Heart left ventricle (tissue), 16 donors: Measurements from ENCODE around the gene PMVK. TPM values are rescaled to one million over a fixed set of nuclear protein-coding genes. Genes with fewer than 3 reads are reported as not detected.
A peak's percentile ranks its signal among the peaks of the same experiment; 100 is the strongest.

Experiments used
- ATAC-seq, 4 donors: fragments of 200-7000 bp; cut with Tn5 transposase; one replicate each; pipeline ENCODE4 v1.9.1; 2020 to 2022; ENCODE audit warnings: moderate library complexity in 4 of 4, mild to moderate bottlenecking in 3 of 4, moderate number of reproducible peaks in 1 of 4
- DNase-seq, 5 donors: peaks; one replicate each; pipeline ENCODE4 v3.0.0-alpha.2; 2020
- H3K27ac ChIP-seq, 12 donors: fragments of 200-600 bp; sonication (generic) in 4 of 12; one replicate each; pipeline versions ENCODE4 v1.5.0 to v1.8.0; 2016 to 2022; ENCODE audit warnings: mild to moderate bottlenecking in 2 of 12
- H3K27me3 ChIP-seq, 9 donors: fragments of 200-600 bp; sonication (generic) in 2 of 9; one replicate each; pipeline versions ENCODE4 v1.5.1 to v1.8.0; 2016 to 2022; ENCODE audit warnings: mild to moderate bottlenecking in 3 of 9
- H3K36me3 ChIP-seq, 9 donors: fragments of 200-600 bp; sonication (generic) in 2 of 9; one replicate each; pipeline versions ENCODE4 v1.5.0 to v1.8.0; 2018 to 2022; ENCODE audit warnings: mild to moderate bottlenecking in 2 of 9
- H3K4me1 ChIP-seq, 12 donors: fragments of 200-600 bp; sonication (generic) in 4 of 12; one replicate each; pipeline versions ENCODE4 v1.5.0 to v1.8.0; 2016 to 2022; ENCODE audit warnings: mild to moderate bottlenecking in 3 of 12
- H3K4me3 ChIP-seq, 12 donors: fragments of 200-600 bp; sonication (generic) in 4 of 12; one replicate each; pipeline versions ENCODE4 v1.5.0 to v1.8.0; 2017 to 2022; ENCODE audit warnings: mild to moderate bottlenecking in 9 of 12, moderate library complexity in 4 of 12
- H3K9me3 ChIP-seq, 12 donors: fragments of 200-600 bp; sonication (generic) in 4 of 12; one replicate each; pipeline versions ENCODE4 v1.5.0 to v1.8.0; 2016 to 2022; ENCODE audit warnings: mild to moderate bottlenecking in 1 of 12
- CTCF ChIP-seq, 12 donors: fragments of 200-600 bp; sonication (generic) in 4 of 12; IDR thresholded peaks; one replicate each; pipeline versions ENCODE4 v1.5.0 to v1.8.0; 2018 to 2022; ENCODE audit warnings: antibody characterized with exemption in 12 of 12, mild to moderate bottlenecking in 5 of 12
- POLR2A ChIP-seq, 2 donors: fragments of 450-650 bp; IDR thresholded peaks; one replicate each; pipeline ENCODE4 v1.6.1; 2017; ENCODE audit warnings: antibody characterized with exemption in 2 of 2, mild to moderate bottlenecking in 2 of 2, moderate library complexity in 2 of 2
- WGBS, 4 donors: extraction: QIAGEN DNeasy Blood & Tissue Kit in 2 of 4; methylation state at CpG; one replicate each; pipeline versions ENCODE4 v1.1.5 to v1.1.7; 2013 to 2018; 5-methylcytosine and 5-hydroxymethylcytosine counted together
- intact Hi-C, 10 donors: fragments of 100-400 bp; cut with DNase I; formaldehyde crosslinking; loops; one replicate each; pipeline versions ENCODE4 v1.11.1 to v1.14.2; 2022
- polyA plus RNA-seq, 2 donors: library from polyadenylated mRNA; stranded (reverse); fragments of 200-250 nt; gene quantifications; one replicate each; pipeline ENCODE4 v1.2.3, GENCODE V29; 2013
- total RNA-seq, 9 donors: library from RNA; depleted of rRNA in 2 of 9; stranded (reverse); fragments of >200 nt in 2 of 9; fragmentation: NEBNext Ultra II Directional in 3 of 9; extraction: Animal tissue kit (Norgen Biotek cat#: 25700) in 3 of 9; gene quantifications; one replicate each; pipeline versions ENCODE4 v1.1.0 to v1.2.4, GENCODE V29; 2016 to 2023
- donor health status: ischemic (EF 13 %, LVEDD 7.1; RV severe dilation, severe dysfunction).
- donor health status: healthy with polysubstance abuse.
- donor health status: DM: no; HTN: yes; CAD: no.
- donor health status: DM: no; HTN: no; CAD: no.
- donor health status: ischemic (EF 25% LVEDD 6.9; RV normal size, moderate dysfunction).
- donor health status: ischemic (EF 25% LVEDD 5.7; RV mildly dilated, moderate dysfunction).
- donor health status: healthy.
- donor health status: DM: yes; HTN: yes; CAD: no.
- donor health status: ischemic (EF 35%, LVEDD 5.7; RV mildly dilated, moderate dysfunction).
- donor health status: nonischemic (EF 11% LVEDD 7.7; RV severe dilation, severe dysfunction).
- donor health status: DM: yes; HTN: yes; CAD: no.
- donor health status: PGD.
- donor health status: ischemic (EF 29% LVEDD 5.4; RV normal size, mild dysfunction).
- donor health status: nonischemic (EF 23%, LVEDD 6.1; RV moderate dilation, normal function).

The PMVK gene
- total and polyA plus RNA-seq, 11 donors = 12.8 to 52.1 (median 39.1) TPM

GRCh38 chr1:154895798-154896197 is 40.7 kb downstream of the PMVK start:
- no peaks in the 10 kb centered on the region for H3K36me3 ChIP-seq
- TF ChIP-seq POLR2A (IDR thresholded peaks at IDR 0.05) (no peak), CTCF (IDR thresholded peaks at IDR 0.05) (no peak)
- DNase-seq = no peak
- no peaks in the 10 kb centered on the region for H3K27me3 ChIP-seq
- H3K4me1 ChIP-seq = peaks cover 0 to 9% (median 0%) of the 10 kb centered on the region in 12 donors
- ATAC-seq = peak in 2 of 4 donors; percentile 33 to 67
- H3K4me3 ChIP-seq = no peak overlapping the region
- H3K27ac ChIP-seq = peak overlapping the region in 3 of 12 donors; percentile 20 to 58 (median 38)
- H3K9me3 ChIP-seq = no peaks in the 10 kb centered on the region
- intact Hi-C loops = no loop called here
- WGBS, 4 donors = 46 to 67% (median 59%) methylated on average over 7 of the region's 7 CpGs

- H3K27me3 ChIP-seq = no peaks in the 10 kb centered on the region
- TF ChIP-seq CTCF (IDR thresholded peaks at IDR 0.05) (no peak), POLR2A (IDR thresholded peaks at IDR 0.05) (no peak)
- H3K4me1 ChIP-seq = peaks cover 0 to 10% (median 0%) of the 10 kb centered on the region in 12 donors
- no peaks in the 10 kb centered on the region for H3K36me3 ChIP-seq
- intact Hi-C loops = no loop called here
- no peak overlapping the region for H3K27ac ChIP-seq
- no peak overlapping the region for H3K4me3 ChIP-seq
- no peak for DNase-seq
- H3K9me3 ChIP-seq = no peaks in the 10 kb centered on the region
- 56 to 73% (median 67%) methylated on average over 1 of the region's 1 CpG for WGBS, 4 donors
- ATAC-seq = no peak
These were observed 45.1 kb downstream of the PMVK start for GRCh38 chr1:154891452-154891851.

GRCh38 chr1:154888757-154889156 is 47.8 kb downstream of the PMVK start:
- ATAC-seq (no peak), DNase-seq (no peak)
- intact Hi-C loops = loop anchor here in 1 of 10 donors (10.0 kb wide), 1 partner anchor 46 kb away; the partner anchor contains the start of gene PMVK
- H3K36me3 ChIP-seq = no peaks in the 10 kb centered on the region
- no peaks in the 10 kb centered on the region for H3K27me3 ChIP-seq
- TF ChIP-seq POLR2A (IDR thresholded peaks at IDR 0.05) (no peak), CTCF (IDR thresholded peaks at IDR 0.05) (no peak)
- no peak overlapping the region for H3K4me3 ChIP-seq
- no peak overlapping the region for H3K27ac ChIP-seq
- H3K9me3 ChIP-seq = no peaks in the 10 kb centered on the region
- peaks cover 0 to 16% (median 5%) of the 10 kb centered on the region in 12 donors for H3K4me1 ChIP-seq
- WGBS, 4 donors = 58 to 62% (median 59%) methylated on average over 7 of the region's 7 CpGs

- Histone ChIP-seq H3K36me3 (no peaks in the 10 kb centered on the region), H3K27ac (no peak overlapping the region), H3K4me3 (no peak overlapping the region), H3K27me3 (no peaks in the 10 kb centered on the region), H3K4me1 (peaks cover 0 to 16% (median 5%) of the 10 kb centered on the region in 12 donors), H3K9me3 (no peaks in the 10 kb centered on the region)
- DNase-seq (no peak), ATAC-seq (no peak)
- TF ChIP-seq CTCF (IDR thresholded peaks at IDR 0.05) (no peak), POLR2A (IDR thresholded peaks at IDR 0.05) (no peak)
- intact Hi-C loops = loop anchor here in 1 of 10 donors (10.0 kb wide), 1 partner anchor 48 kb away; the partner anchor contains the start of gene PMVK
- 53 to 63% (median 57%) methylated on average over 4 to 5 of the region's 5 CpGs for WGBS, 4 donors
These were observed 50.1 kb downstream of the PMVK start for GRCh38 chr1:154886281-154887015.
